ENCODE data around the gene STK17B. TPM values are rescaled to one million over a fixed set of nuclear protein-coding genes. Genes with fewer than 3 reads are reported as not detected.
A peak's percentile ranks its signal among the peaks of the same experiment; 100 is the strongest.

Gene STK17B
- total RNA-seq, 1 donor from 2014 or later, result 54.0 TPM

- no peaks in the 10 kb centered on the region for H3K9me3 ChIP-seq
- no peak for TF ChIP-seq CTCF (IDR thresholded peaks at IDR 0.05)
- H3K4me1 ChIP-seq, result peaks cover 8% of the 10 kb centered on the region
- H3K27ac ChIP-seq, result no peak overlapping the region
- H3K4me3 ChIP-seq, result no peak overlapping the region
- intact Hi-C loops (cut with DNase I), result no loop called here
- DNase-seq (no peak), ATAC-seq (peak in 1 of 2 donors; percentile 39)
- H3K36me3 ChIP-seq, result peaks cover 54% of the 10 kb centered on the region
- no peaks in the 10 kb centered on the region for H3K27me3 ChIP-seq (ENCODE audit: low read depth)
Measured at GRCh38 chr2:196148736-196149135, 22.6 kb downstream of the STK17B start.

DNA sequence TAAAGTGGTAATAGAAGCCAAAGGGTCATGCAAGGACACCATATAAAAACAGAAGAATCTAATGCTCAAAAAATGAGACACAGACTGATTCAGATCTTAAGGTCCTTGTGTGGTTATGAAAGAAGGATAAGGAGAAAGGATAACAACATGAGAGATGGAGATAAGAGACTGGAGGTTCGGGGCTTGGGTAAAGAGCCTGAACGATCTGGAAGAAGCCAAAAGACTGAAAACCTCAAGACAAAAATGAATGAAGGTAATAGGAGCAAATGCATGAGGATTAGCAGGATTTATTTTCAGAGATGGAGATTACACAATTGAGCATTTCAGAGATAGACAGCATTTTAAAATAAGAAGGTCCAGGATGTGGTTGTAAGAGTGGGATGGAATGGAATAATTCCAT lies 26.1 kb downstream of the STK17B start:
- ATAC-seq (no peak), DNase-seq (no peak)
- peaks cover 8% of the 10 kb centered on the region for H3K4me1 ChIP-seq
- no peak overlapping the region for H3K27ac ChIP-seq
- TF ChIP-seq CTCF (IDR thresholded peaks at IDR 0.05), result no peak
- no peaks in the 10 kb centered on the region for H3K27me3 ChIP-seq (ENCODE audit: low read depth)
- H3K9me3 ChIP-seq, result no peaks in the 10 kb centered on the region
- peaks cover 80% of the 10 kb centered on the region for H3K36me3 ChIP-seq
- intact Hi-C loops (cut with DNase I), result no loop called here
- no peak overlapping the region for H3K4me3 ChIP-seq

DNA sequence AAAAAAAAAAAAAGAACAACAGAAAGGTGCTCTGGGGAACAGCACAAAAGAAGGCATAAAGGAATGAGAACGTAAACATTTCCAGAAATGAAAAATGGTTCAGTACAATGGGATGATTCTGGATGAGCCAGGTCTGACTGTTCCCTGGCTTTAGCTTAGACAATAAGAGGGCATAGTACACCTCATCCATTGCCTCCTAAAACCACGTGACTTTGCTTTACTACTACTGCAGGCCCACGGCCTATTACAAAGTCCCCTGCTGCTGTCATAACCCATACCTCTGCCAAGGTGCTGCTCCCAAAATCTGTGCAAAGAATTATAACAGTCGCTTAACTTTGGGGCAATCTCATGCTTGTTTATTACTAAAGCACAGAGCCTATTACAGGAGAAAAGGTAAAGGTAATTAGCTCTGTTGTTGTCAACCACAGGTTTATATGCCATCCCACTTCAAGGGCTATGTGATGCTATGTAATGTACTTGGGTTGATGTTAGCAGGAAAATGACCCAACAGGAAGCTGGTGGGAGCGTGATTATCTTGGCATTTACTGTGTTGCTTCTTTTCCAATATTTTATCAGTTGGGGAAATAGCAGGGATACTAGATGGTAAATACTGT lies 26.8 kb downstream of the STK17B start:
- peaks cover 8% of the 10 kb centered on the region for H3K4me1 ChIP-seq
- ATAC-seq (no peak), DNase-seq (no peak)
- intact Hi-C loops (cut with DNase I), result no loop called here
- TF ChIP-seq CTCF (IDR thresholded peaks at IDR 0.05), result no peak
- peaks cover 86% of the 10 kb centered on the region for H3K36me3 ChIP-seq
- H3K4me3 ChIP-seq, result no peak overlapping the region
- no peaks in the 10 kb centered on the region for H3K9me3 ChIP-seq
- H3K27me3 ChIP-seq (ENCODE audit: low read depth), result no peaks in the 10 kb centered on the region
- no peak overlapping the region for H3K27ac ChIP-seq

- ATAC-seq (no peak), DNase-seq (no peak)
- Histone ChIP-seq H3K4me3 (no peak overlapping the region), H3K36me3 (peaks cover 88% of the 10 kb centered on the region), H3K4me1 (peaks cover 8% of the 10 kb centered on the region), H3K27me3 (ENCODE audit: low read depth) (no peaks in the 10 kb centered on the region), H3K9me3 (no peaks in the 10 kb centered on the region), H3K27ac (no peak overlapping the region)
- no peak for TF ChIP-seq CTCF (IDR thresholded peaks at IDR 0.05)
- intact Hi-C loops (cut with DNase I), result no loop called here
Measured at GRCh38 chr2:196143730-196144131, 27.6 kb downstream of the STK17B start.

- ATAC-seq (no peak), DNase-seq (no peak)
- Histone ChIP-seq H3K36me3 (peaks cover 94% of the 10 kb centered on the region), H3K27ac (no peak overlapping the region), H3K9me3 (no peaks in the 10 kb centered on the region), H3K4me3 (no peak overlapping the region), H3K4me1 (peaks cover 8% of the 10 kb centered on the region), H3K27me3 (ENCODE audit: low read depth) (no peaks in the 10 kb centered on the region)
- intact Hi-C loops (cut with DNase I), result no loop called here
- TF ChIP-seq CTCF (IDR thresholded peaks at IDR 0.05), result no peak
Measured at GRCh38 chr2:196142825-196143224, 28.6 kb downstream of the STK17B start.
